Fibroblast of peridontal ligament (primary cell): ENCODE data around the gene PIGU.
A peak's percentile ranks its signal among the peaks of the same experiment; 100 is the strongest.
"Not testable (repeated sequence)": the region's sequence is repeated elsewhere in the genome, so short reads cannot be mapped to it uniquely, and the experiment has no call there.

Experiments
- DNase-seq: peaks from one replicate; pipeline ENCODE4 v3.0.0-alpha.2; 2010; ENCODE audit errors: extremely low read depth

The PIGU gene, protein sequence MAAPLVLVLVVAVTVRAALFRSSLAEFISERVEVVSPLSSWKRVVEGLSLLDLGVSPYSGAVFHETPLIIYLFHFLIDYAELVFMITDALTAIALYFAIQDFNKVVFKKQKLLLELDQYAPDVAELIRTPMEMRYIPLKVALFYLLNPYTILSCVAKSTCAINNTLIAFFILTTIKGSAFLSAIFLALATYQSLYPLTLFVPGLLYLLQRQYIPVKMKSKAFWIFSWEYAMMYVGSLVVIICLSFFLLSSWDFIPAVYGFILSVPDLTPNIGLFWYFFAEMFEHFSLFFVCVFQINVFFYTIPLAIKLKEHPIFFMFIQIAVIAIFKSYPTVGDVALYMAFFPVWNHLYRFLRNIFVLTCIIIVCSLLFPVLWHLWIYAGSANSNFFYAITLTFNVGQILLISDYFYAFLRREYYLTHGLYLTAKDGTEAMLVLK

GRCh38 chr20:34676642-34677373 lies at the start of gene PIGU:
Gene PIGU, minus strand, starts transcription at chr20:34677092. Its CDS starts 7 bp downstream, at chr20:34677085.
- DNase-seq = peak; percentile 87

DNA sequence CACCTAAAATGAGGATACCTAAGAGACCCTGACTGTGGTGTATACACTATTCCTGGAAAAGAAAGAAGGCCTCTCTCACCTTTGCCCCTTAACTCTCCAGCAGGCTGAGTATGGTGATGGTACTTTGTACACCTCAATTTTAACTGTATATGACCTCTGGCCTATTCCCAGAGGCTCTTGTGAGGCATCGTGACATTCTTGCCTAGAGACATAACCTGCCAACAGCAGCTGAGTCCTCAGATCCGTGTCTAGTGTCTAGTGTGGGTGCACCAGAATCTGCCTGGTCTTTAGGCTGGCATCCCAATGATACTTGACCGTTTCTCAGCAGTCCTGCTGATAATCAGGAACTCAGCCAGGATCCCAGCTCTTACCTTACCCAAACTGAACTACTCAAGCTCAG lies 47.3 kb upstream of the PIGU start:
- DNase-seq = no peak

DNA sequence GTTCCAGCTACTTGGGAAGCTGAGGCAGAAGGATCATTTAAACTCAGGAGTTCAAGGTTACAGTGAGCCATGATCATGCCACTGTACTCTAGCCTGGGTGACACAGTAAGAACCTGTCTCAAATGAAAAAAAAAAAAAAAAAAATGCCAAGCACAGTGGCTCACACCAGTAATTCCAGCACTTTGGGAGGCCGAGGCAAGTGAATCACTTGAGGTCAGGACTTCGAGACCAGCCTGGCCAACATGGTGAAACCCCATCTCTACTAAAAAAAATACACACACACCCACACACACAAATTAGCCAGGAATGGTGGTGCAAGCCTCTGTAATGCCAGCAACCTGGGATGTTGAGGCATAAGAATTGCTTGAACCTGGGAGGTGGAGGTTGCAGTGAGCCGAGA lies 45.7 kb upstream of the PIGU start:
- not testable (repeated sequence) for DNase-seq

- DNase-seq = no peak
These were observed 43.4 kb upstream of the PIGU start for GRCh38 chr20:34720266-34720665.

GRCh38 chr20:34719242-34720017 lies 42.5 kb upstream of the PIGU start:
- DNase-seq = not testable (repeated sequence)

DNA sequence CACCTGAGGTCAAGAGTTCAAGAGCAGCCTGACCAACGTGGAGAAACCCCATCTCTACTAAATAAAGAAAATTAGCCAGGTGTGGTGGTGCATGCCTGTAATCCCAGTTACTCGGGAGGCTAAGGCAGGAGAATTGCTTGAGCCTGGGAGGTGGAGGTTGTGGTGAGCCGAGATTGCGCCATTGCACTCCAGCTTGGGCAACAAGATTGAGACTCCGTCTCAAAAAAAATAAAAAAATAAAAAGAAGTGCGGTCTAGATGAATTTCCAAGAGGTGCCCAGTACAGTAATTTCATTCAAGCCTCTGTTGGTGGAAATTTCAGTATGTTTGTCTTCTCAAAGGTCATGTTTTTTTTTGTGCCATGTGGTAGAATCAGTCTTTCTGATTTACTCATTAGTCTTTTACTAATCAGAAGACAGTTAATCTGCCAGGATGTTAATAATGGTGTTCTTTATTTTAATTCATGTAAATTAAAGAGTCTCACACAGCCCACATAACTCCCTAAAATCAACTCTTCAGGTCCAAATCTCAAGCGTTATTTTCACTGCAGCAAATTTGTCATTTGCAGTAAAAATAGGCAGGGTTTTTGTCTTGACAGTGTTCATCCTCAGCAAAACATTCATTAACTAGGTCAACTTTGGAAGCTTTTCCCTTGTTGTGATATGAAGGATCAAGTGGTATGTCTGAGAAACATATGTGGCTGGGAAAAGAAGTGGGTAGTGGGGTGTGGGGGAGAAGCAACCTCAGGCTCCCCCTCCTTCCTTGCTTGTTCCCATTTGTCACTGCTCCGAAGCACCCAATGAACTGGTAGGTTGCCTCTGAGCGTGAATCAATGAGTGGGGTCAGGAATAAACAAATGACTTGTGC lies 40.6 kb upstream of the PIGU start:
- DNase-seq = no peak

GRCh38 chr20:34716921-34717229 lies 40.0 kb upstream of the PIGU start:
- no peak for DNase-seq

GRCh38 chr20:34715384-34715783 lies 38.5 kb upstream of the PIGU start:
- DNase-seq = no peak

GRCh38 chr20:34713944-34714515 lies 37.1 kb upstream of the PIGU start:
- DNase-seq = not testable (repeated sequence)

DNA sequence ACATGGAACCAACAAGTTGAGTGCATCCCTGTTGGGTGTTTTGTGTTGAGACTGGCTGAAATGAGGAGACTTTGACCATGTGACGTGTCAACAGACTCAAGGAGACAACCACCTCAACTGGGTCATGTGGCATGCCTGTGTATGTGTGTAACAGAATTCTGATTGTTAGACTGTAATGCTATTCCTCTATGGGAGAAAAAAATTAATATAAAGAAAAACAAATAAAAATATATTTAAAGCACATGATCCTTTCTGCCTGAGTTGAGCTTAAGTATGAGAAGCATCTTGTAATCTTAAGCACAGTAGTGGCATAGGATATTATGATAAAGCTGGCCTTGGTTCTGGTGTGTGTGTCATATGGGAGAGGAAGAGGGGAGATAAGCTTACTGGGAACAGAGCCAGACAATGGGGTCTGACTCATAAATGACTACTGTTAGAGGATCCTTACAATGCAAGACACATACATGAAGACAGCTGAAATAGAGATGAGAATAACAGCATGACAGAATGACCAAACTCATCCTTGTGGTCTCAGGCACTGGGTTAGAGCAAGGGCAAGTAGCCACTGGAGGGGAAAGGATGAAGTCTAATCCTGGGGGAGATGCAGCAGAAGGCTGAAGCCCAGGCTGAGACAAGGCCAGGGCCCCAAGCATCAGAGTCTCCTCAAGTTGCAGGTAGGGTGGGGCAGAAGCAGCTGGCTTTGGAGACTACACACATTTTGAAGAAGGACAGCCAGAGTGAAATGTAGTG lies 36.5 kb upstream of the PIGU start:
- DNase-seq = peak; percentile 98

DNA sequence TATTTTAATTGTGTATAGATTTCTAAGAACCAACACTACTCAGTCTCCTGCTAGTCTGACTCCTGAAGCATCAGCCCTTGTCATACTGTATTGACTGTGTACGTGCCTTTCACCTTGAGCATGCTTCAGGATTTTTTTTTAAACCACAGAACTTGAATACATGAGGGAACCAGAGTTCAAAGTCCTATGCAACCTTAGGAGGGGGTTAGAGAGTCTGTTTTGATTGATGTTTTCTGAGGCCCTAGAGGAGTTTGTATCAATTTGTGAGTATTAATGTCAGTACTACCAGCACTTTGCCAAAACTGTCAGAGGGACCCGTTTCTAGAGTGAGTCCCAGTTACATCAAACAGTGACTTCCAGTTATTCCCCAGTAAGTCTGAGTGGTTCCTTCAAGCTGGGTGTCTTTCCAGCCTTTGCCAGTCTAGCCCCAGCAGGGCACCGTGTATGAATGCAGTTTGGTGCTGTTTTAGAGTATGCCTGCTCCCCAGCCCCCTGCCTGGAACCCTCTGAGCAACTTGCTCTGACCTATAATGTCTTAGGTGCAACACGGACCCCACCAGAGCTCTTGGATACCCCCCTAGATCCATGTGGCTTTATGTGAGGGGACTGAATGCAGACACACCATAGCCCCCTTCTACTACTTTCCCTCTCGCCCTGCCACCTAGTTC lies 35.8 kb upstream of the PIGU start:
- no peak for DNase-seq

- no peak for DNase-seq
These were observed 35.0 kb upstream of the PIGU start for GRCh38 chr20:34711813-34712430.

- no peak for DNase-seq
These were observed 34.1 kb upstream of the PIGU start for GRCh38 chr20:34710861-34711574.

DNA sequence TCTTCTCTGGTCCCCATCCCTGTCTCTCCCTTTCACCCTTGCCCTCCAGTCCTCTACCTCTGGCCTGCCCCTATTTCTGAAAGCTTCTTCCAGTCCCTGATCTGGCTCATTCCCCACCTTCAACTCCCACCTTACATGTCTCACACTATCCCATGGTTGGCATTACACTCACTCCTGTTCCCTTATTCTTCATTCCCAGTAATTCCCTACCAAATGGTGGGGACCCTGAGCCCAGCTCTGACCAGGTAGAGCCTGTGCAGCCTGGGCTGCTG lies 33.6 kb upstream of the PIGU start:
- no peak for DNase-seq

GRCh38 chr20:34709831-34710567 lies 33.1 kb upstream of the PIGU start:
- DNase-seq = no peak

GRCh38 chr20:34709044-34709830 lies 32.3 kb upstream of the PIGU start:
- peak; percentile 74 for DNase-seq

- DNase-seq = peak; percentile 42
These were observed 31.7 kb upstream of the PIGU start for GRCh38 chr20:34708621-34709043.
